ENCODE results near the gene MYRIP.

MYRIP gene

DNA sequence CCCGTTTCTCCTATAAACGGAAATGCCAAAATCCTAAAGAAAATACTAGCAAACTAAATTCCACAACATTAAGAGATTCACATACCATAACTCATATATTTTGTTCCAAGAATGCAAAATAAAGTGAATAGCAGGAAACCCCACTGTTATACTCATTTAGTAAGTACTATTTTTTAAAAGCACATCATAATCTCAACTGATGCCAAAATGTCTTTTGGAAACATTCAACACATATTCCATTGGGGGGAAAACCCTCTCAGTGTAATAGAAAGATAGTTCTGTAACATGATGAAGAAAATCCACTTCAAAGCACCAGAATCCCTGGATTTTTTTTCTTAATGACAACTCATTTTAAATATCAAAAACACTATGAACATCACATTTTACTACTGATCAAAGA, 407.1 kb downstream of the MYRIP start:
- H3K4me3 Mint-ChIP-seq = no peak overlapping the region
- no peaks in the 10 kb centered on the region for H3K9me3 Mint-ChIP-seq
- H3K4me1 Mint-ChIP-seq (ENCODE audit: low read depth) = no peaks in the 10 kb centered on the region
- H3K36me3 Mint-ChIP-seq (ENCODE audit: low read depth) = no peaks in the 10 kb centered on the region
- H3K27ac Mint-ChIP-seq = no peak overlapping the region
- no peaks in the 10 kb centered on the region for H3K27me3 Mint-ChIP-seq (ENCODE audit: low read depth)
- DNase-seq (ENCODE audit: low spot score) = no peak

DNA sequence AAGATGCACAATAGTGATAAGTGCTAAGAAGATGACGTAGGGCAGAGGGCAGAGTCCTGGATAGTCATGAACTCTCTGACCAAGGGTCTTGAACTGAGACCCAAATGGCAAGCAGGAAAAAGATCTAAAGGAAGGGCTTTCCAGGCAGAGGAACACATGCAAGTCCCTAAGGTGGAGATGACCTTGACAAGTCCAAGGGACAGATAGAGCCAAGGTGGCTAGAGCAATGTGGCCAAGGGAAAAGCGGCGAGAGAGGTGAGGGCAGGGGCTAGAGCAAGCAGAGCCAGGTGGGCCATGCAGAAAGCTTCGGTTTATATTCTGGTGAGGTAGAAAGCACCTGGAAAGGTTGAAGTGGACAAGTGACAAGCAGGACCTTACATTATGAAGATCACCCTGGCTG, 414.4 kb downstream of the MYRIP start:
- no peaks in the 10 kb centered on the region for H3K4me1 Mint-ChIP-seq (ENCODE audit: low read depth)
- no peak overlapping the region for H3K4me3 Mint-ChIP-seq
- no peaks in the 10 kb centered on the region for H3K9me3 Mint-ChIP-seq
- no peaks in the 10 kb centered on the region for H3K36me3 Mint-ChIP-seq (ENCODE audit: low read depth)
- no peak for DNase-seq (ENCODE audit: low spot score)
- no peaks in the 10 kb centered on the region for H3K27me3 Mint-ChIP-seq (ENCODE audit: low read depth)
- H3K27ac Mint-ChIP-seq = no peak overlapping the region

DNA sequence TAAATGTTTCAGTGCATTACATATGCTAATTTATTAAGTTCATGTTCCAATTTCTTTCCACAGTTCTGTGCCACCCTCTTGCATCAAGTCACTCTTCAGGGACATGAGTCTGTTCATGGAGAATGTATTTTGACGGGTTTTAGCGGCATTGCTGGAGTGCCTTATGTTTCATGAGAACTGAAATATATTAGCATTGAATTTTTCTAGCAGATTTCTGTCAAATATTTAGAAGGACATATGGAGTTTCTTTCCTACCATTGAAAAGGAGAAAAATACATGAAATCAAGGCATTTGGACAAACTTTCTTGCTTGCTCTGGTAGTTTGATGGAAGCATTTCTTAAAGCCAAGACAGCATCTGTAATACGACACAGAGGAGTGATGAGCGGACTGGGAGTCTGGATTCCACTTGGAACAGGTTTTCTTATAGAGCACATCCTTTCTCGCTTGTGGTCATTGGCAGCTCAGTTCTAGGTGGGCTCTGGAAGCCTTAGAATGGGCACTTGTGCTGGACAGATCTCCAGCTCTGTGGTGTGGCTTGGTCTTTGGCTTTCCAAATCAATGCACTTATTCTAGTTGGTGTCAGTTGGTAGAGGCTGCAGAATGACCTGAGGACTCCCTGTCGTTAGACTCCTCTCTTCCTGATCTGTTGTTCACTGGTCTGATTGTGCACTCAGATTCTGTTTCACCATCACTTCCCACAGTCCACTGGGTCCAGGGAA, 415.5 kb downstream of the MYRIP start:
- Mint-ChIP-seq H3K36me3 (ENCODE audit: low read depth) (no peaks in the 10 kb centered on the region), H3K4me3 (no peak overlapping the region), H3K27me3 (ENCODE audit: low read depth) (no peaks in the 10 kb centered on the region), H3K27ac (no peak overlapping the region), H3K9me3 (no peaks in the 10 kb centered on the region), H3K4me1 (ENCODE audit: low read depth) (no peaks in the 10 kb centered on the region)
- no peak for DNase-seq (ENCODE audit: low spot score)

DNA sequence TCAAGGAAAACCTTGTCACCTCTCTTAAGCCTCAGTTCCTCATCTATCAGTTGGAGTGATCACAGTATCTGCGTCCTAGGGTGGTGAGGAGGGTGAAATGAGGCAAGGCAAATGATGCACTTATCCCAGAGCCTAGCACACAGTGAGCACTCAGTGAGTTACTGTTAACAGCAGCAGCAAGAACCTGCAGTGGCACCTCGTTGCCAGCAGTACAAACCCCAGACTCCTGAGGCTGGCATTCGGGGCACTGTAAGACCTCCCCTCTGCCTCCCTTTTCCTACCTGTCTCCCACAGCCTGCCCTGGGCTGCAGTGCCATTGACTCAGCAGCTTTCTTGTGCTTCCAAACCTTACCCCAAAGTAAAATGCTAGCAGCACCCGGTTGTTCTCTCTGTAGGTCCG, 417.2 kb downstream of the MYRIP start:
- H3K9me3 Mint-ChIP-seq = no peaks in the 10 kb centered on the region
- no peaks in the 10 kb centered on the region for H3K4me1 Mint-ChIP-seq (ENCODE audit: low read depth)
- no peaks in the 10 kb centered on the region for H3K27me3 Mint-ChIP-seq (ENCODE audit: low read depth)
- no peaks in the 10 kb centered on the region for H3K36me3 Mint-ChIP-seq (ENCODE audit: low read depth)
- H3K27ac Mint-ChIP-seq = no peak overlapping the region
- no peak overlapping the region for H3K4me3 Mint-ChIP-seq
- DNase-seq (ENCODE audit: low spot score) = no peak

DNA sequence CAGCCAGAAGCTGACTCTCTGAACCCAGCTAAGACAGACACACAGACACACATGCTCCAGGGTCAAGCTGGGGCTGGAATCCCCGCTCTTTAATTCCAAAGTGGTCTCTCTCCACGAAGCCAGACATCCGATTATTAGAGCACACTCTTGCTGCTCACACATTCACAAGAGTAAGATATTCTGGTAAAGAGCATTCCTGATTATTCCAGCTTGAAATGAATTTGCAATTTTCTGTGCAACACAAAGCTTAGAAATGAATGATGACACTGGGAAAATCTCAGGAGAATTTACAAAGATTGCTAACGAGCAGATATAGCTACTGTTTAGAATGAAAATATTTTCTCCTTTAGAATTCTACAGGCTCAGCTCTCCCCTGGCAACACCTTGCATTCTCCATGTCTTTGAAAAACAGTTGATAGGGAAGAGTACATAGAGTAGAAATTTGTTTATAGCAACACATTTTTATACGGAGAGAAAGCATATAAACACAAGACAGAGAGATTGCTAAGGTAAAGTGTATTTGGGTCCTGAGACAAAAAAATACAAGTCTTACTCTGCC, 419.5 kb downstream of the MYRIP start:
- Mint-ChIP-seq H3K27ac (no peak overlapping the region), H3K9me3 (no peaks in the 10 kb centered on the region), H3K4me1 (ENCODE audit: low read depth) (no peaks in the 10 kb centered on the region), H3K27me3 (ENCODE audit: low read depth) (no peaks in the 10 kb centered on the region), H3K36me3 (ENCODE audit: low read depth) (no peaks in the 10 kb centered on the region), H3K4me3 (no peak overlapping the region)
- no peak for DNase-seq (ENCODE audit: low spot score)

DNA sequence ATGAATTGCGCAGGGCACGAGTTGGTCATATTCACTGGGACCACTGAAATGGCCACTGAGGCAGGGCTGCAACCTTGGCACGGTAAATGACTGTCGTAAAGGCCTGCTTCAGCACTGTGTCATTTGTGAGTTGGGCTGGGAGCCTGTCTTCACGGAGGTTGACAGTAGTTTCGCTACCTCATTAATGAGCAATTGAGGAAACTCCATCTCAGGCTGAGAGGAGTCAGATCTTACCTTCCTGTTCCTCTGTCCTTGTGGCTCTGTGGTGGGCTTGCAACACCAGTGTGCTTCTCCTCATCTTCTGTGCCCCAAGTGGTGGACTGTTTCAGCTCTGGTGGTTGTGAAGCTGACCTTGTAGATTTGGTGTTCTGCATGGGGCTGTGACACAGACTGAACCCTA, 420.0 kb downstream of the MYRIP start:
- H3K9me3 Mint-ChIP-seq = no peaks in the 10 kb centered on the region
- H3K4me1 Mint-ChIP-seq (ENCODE audit: low read depth) = no peaks in the 10 kb centered on the region
- no peak overlapping the region for H3K27ac Mint-ChIP-seq
- H3K27me3 Mint-ChIP-seq (ENCODE audit: low read depth) = no peaks in the 10 kb centered on the region
- no peak overlapping the region for H3K4me3 Mint-ChIP-seq
- DNase-seq (ENCODE audit: low spot score) = no peak
- H3K36me3 Mint-ChIP-seq (ENCODE audit: low read depth) = no peaks in the 10 kb centered on the region

DNA sequence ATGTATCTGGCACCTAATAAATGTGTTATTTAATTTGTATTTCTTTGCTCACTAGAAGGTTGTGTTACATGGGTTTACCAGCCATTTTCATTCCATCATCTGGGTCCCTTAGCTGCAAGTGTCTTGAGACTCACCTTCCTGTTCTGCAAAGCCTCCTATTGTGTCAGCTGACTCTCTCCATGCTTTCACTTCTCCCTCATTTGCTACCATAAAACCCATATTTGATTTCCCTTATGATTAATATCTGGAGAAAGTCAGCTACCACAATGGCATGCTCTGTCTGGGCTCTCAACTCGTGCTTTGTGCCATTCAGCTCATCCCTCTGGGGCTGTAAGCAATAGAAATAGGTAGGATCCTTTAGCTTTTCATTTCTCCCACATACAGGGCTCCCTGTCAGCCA, 420.6 kb downstream of the MYRIP start:
- Mint-ChIP-seq H3K27me3 (ENCODE audit: low read depth) (no peaks in the 10 kb centered on the region), H3K36me3 (ENCODE audit: low read depth) (no peaks in the 10 kb centered on the region), H3K27ac (no peak overlapping the region), H3K4me3 (no peak overlapping the region), H3K4me1 (ENCODE audit: low read depth) (no peaks in the 10 kb centered on the region), H3K9me3 (no peaks in the 10 kb centered on the region)
- no peak for DNase-seq (ENCODE audit: low spot score)

DNA sequence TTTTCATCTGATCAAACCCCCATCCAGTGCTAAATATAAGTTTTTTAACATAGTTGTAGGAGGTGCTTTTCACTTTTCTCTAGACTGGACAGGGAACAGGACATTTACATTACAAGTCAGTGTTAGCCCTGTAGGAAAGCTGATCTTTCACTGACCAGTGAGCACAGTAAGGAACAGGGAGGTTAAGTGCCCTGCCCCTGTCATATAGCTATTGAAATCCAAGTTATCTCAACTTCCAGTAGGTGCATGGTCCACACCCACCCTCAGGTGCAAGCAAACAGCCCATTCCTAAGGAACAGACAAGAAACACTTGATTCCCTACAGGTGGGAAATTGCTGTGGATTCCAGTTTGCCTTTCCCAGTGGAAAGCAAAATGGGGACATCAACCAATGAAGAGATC, 421.0 kb downstream of the MYRIP start:
- Mint-ChIP-seq H3K4me1 (ENCODE audit: low read depth) (no peaks in the 10 kb centered on the region), H3K9me3 (no peaks in the 10 kb centered on the region), H3K4me3 (no peak overlapping the region), H3K36me3 (ENCODE audit: low read depth) (no peaks in the 10 kb centered on the region), H3K27me3 (ENCODE audit: low read depth) (no peaks in the 10 kb centered on the region), H3K27ac (no peak overlapping the region)
- no peak for DNase-seq (ENCODE audit: low spot score)

DNA sequence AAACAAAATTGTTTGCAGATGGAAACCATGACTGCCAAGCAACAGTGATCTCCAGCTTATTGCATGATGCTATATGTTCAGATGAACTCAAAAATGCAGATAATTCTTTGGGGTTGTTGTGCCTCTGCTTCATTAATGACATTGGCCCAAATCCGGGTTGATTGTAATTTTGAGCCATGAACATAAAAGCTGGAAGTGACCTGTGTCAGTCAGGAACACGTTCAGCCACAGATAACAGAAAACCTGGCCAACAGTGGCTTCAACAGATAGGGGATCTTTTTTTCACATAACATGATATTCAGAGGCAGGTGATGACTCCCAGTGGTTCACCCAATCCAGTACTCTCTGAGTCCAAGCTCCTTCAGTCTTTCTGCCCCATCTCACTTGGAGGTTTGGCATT, 423.2 kb downstream of the MYRIP start:
- Mint-ChIP-seq H3K27me3 (ENCODE audit: low read depth) (no peaks in the 10 kb centered on the region), H3K4me3 (no peak overlapping the region), H3K27ac (no peak overlapping the region), H3K9me3 (no peaks in the 10 kb centered on the region), H3K4me1 (ENCODE audit: low read depth) (no peaks in the 10 kb centered on the region), H3K36me3 (ENCODE audit: low read depth) (no peaks in the 10 kb centered on the region)
- no peak for DNase-seq (ENCODE audit: low spot score)

DNA sequence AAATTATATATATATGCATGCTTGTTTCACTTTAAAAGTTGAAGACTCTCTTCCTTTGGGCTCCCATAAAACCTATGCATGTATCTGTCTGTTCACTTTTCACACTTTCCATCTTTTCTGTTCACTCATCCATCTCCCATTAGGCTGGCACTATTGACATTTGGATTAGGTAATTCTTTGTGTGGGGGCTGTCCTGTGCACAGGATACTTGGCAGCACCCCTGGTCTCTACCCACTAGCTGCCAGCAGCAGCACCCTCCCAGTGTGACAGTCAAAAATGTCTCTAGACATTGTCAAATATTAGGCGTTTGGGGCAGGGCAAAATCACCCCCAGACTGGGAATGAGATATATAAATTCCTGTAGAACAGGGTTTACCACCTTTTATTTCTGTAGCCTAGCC, 427.8 kb downstream of the MYRIP start:
- H3K4me3 Mint-ChIP-seq = no peak overlapping the region
- H3K4me1 Mint-ChIP-seq (ENCODE audit: low read depth) = no peaks in the 10 kb centered on the region
- DNase-seq (ENCODE audit: low spot score) = no peak
- no peaks in the 10 kb centered on the region for H3K9me3 Mint-ChIP-seq
- H3K27me3 Mint-ChIP-seq (ENCODE audit: low read depth) = no peaks in the 10 kb centered on the region
- H3K27ac Mint-ChIP-seq = no peak overlapping the region
- H3K36me3 Mint-ChIP-seq (ENCODE audit: low read depth) = no peaks in the 10 kb centered on the region

DNA sequence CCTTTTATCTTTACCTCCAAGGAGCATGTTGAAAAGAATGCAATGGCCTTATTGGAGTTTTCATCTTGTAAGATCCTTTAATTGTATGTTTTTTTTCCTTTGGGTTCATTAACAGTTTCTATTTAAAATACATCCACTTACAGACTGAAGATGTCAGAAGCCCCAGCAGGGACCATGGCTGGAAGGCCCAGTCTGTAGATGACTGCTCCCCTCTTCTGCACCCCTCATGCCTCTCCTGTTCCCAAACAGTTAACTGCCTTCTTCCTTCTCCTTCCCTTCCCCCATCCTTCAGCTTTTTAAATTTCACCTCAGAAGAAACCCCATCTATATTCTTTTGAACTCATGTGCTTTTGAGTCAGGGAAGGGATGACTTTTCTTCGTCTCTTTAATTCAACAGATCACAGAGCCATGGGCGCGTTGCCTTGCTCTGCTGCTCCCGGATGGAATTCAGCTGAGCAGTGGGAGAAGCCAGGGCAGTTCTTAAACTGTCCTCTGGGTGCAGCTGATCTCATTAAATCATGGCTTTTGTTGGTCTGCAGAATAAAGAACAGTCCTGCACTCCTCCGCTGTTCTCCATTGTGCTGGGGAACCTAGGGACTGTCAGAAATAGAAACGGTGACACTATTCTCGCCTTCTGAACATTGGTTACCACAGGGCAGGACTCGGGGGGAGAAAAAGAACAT, 428.6 kb downstream of the MYRIP start:
- H3K36me3 Mint-ChIP-seq (ENCODE audit: low read depth) = no peaks in the 10 kb centered on the region
- no peaks in the 10 kb centered on the region for H3K4me1 Mint-ChIP-seq (ENCODE audit: low read depth)
- DNase-seq (ENCODE audit: low spot score) = no peak
- H3K4me3 Mint-ChIP-seq = no peak overlapping the region
- H3K9me3 Mint-ChIP-seq = no peaks in the 10 kb centered on the region
- no peak overlapping the region for H3K27ac Mint-ChIP-seq
- no peaks in the 10 kb centered on the region for H3K27me3 Mint-ChIP-seq (ENCODE audit: low read depth)

DNA sequence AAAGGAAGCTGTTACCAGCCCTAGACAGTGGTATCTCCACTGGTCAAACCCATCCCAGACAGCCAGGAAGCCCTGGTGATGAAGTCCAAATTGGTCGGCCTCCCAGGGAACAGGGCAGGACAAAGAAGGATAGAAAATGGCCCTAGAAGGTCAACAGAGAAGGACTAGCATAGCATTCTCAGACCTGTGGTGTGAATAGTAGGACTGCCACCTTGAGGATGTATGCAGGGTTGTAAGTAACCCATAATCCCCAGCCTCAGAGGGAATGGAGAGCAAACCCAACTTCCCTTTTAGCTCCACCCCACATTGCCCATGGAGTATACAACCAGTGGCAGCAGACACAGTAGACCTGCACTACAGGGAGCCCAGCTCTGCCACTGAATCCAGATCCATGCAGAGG, 431.5 kb downstream of the MYRIP start:
- Mint-ChIP-seq H3K4me1 (ENCODE audit: low read depth) (no peaks in the 10 kb centered on the region), H3K36me3 (ENCODE audit: low read depth) (no peaks in the 10 kb centered on the region), H3K27me3 (ENCODE audit: low read depth) (no peaks in the 10 kb centered on the region), H3K9me3 (no peaks in the 10 kb centered on the region), H3K27ac (no peak overlapping the region), H3K4me3 (no peak overlapping the region)
- no peak for DNase-seq (ENCODE audit: low spot score)

DNA sequence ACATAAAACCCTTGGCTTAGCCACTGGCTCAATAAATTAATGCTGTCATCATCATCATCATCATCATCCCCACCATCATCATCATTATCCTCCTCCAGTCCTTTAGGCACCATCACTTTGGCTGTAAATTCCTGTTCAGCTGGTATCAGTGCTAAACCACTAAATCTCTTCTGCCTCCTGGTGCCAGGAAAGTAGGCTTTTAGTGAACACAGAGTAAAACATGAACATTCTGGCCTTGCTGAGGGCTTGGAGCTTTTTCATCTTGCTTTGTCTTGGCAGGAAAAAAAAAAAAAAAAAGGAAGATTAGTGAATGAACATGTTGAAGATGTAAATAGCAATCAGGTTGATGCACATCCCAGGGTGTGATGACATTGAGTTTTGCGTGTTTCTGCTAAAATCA, 432.8 kb downstream of the MYRIP start:
- H3K4me3 Mint-ChIP-seq = no peak overlapping the region
- H3K9me3 Mint-ChIP-seq = no peaks in the 10 kb centered on the region
- no peak for DNase-seq (ENCODE audit: low spot score)
- no peaks in the 10 kb centered on the region for H3K27me3 Mint-ChIP-seq (ENCODE audit: low read depth)
- H3K4me1 Mint-ChIP-seq (ENCODE audit: low read depth) = no peaks in the 10 kb centered on the region
- no peaks in the 10 kb centered on the region for H3K36me3 Mint-ChIP-seq (ENCODE audit: low read depth)
- no peak overlapping the region for H3K27ac Mint-ChIP-seq

DNA sequence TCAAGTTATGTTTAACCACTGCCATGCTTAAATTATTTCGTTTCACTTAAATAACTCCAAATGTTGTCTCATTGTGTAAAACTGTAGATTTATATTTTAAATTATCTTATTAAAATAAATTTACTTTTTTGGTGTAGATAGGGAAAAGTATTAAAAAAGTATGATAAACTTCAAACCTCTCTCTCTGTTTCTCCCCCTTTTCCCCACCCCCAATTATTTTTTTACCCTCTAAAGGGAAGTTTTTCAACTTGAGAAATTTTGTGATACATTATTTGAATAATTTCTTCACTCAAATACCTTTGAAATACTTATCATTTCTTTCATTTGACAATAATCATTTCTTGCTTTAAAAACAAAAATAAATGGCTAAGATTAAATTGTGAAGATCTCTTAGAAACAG, 433.2 kb downstream of the MYRIP start:
- DNase-seq (ENCODE audit: low spot score) = no peak
- Mint-ChIP-seq H3K27ac (no peak overlapping the region), H3K9me3 (no peaks in the 10 kb centered on the region), H3K4me1 (ENCODE audit: low read depth) (no peaks in the 10 kb centered on the region), H3K36me3 (ENCODE audit: low read depth) (no peaks in the 10 kb centered on the region), H3K27me3 (ENCODE audit: low read depth) (no peaks in the 10 kb centered on the region), H3K4me3 (no peak overlapping the region)

DNA sequence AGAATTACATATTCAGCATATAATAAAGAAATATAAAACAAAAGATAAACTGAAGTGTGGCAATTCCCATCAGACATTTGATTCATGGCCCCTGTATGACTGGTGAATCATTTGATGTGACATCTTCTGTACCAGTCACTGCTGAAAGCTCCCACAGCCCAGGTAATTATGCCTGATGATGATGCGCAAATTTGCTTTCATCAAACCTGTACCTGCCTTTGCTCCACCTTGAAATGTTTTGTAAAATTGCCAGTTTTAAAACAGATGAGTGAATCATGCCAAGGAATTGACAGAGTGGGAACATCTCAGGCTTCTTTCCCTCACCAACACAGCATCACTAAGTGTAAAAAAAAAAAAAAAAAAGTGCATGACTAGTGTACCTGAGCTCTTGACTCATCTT, 433.6 kb downstream of the MYRIP start:
- H3K36me3 Mint-ChIP-seq (ENCODE audit: low read depth) = no peaks in the 10 kb centered on the region
- no peaks in the 10 kb centered on the region for H3K27me3 Mint-ChIP-seq (ENCODE audit: low read depth)
- H3K9me3 Mint-ChIP-seq = no peaks in the 10 kb centered on the region
- no peak overlapping the region for H3K4me3 Mint-ChIP-seq
- no peaks in the 10 kb centered on the region for H3K4me1 Mint-ChIP-seq (ENCODE audit: low read depth)
- no peak overlapping the region for H3K27ac Mint-ChIP-seq
- no peak for DNase-seq (ENCODE audit: low spot score)

Data from T-helper 2 cell treated with Interferon-gamma antibody and Interleukin-4, amounts not matched to agents 5 μg/mL and 100 μg/mL, for 36 hours (primary cell).